ENCODE data around the gene ADAMTS16.

DNA sequence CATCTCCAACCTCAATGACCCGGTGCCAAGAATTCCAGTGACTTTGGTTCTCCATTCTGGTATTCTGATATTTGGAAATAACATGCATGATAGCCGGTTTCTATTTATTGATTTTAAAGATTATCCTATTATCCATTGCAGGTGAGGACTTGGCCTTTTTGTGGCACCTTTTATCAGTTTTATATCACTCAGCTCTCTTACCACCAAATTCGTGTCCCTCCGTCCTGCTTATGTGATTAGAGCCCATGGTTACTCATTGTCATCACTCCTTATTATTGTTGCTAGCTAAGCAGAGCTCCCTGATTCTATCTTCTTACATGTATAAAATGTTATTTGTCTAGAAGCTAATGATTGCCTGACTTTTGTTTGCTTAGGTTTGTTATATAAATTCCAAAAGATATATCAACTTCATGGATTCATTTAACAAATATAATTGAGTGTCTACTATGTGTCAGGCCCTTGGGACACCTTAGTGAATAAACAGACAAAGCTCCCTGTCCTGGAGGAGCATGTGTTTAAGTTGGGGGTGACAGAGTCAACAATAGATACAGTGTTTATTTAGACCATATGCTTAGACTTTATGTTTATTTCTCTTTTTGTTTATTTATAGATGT is 138.2 kb downstream of the ADAMTS16 start:
- no peak for TF ChIP-seq EZH2phosphoT487 (IDR thresholded peaks at IDR 0.05)
- TF ChIP-seq, protein P1, sequence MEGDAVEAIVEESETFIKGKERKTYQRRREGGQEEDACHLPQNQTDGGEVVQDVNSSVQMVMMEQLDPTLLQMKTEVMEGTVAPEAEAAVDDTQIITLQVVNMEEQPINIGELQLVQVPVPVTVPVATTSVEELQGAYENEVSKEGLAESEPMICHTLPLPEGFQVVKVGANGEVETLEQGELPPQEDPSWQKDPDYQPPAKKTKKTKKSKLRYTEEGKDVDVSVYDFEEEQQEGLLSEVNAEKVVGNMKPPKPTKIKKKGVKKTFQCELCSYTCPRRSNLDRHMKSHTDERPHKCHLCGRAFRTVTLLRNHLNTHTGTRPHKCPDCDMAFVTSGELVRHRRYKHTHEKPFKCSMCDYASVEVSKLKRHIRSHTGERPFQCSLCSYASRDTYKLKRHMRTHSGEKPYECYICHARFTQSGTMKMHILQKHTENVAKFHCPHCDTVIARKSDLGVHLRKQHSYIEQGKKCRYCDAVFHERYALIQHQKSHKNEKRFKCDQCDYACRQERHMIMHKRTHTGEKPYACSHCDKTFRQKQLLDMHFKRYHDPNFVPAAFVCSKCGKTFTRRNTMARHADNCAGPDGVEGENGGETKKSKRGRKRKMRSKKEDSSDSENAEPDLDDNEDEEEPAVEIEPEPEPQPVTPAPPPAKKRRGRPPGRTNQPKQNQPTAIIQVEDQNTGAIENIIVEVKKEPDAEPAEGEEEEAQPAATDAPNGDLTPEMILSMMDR (IDR thresholded peaks at IDR 0.05) = no peak
- no peak for TF ChIP-seq EZH2 (IDR thresholded peaks at IDR 0.05)

Measured in neural progenitor cell (in vitro differentiated cells).